Measurements from ENCODE around the gene CATSPERD. TPM values are rescaled to one million over a fixed set of nuclear protein-coding genes. Genes with fewer than 3 reads are reported as not detected.
A peak's percentile ranks its signal among the peaks of the same experiment; 100 is the strongest.

CATSPERD gene
- total and polyA plus RNA-seq, 2 of the 4 experiments (the other 2 are of a cell fraction), result not detected

DNA sequence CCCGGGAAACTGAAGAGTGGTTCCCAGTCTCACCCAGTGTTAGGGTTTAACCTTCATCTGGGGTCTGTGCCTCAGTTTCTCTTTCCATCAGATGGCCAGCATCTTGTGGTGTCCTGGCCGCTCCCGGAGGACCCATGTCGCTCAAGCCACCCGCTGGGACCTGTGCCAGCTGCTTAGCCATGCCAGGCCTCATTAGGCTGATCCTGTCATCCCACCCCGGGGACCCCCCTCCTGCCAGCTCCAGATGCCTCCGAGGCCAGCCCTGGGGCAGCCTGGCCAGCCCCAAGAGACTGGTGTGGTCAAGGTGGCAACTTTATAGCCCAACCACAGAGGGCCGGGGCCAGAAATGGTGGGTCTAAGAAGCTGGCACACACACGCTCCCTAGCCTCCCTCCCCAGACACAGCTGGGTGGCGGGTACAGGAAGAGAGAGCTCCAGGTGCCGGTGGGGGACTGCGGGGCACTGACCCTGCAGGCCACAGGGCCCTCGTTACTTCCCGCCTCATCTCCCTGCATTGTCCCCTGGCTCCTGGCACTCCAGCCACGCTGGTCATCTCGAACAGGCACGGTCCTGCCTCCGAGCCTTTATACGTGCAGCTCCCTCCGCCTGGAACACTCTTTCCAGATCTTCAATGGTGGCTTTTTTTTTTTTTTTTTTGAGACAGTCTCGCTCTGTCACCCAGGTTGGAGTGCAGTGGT, 87.8 kb downstream of the CATSPERD start (continued):
- TF ChIP-seq SMC3 (IDR thresholded peaks at IDR 0.05; ENCODE audit: low read depth, low read length), result no peak

DNA sequence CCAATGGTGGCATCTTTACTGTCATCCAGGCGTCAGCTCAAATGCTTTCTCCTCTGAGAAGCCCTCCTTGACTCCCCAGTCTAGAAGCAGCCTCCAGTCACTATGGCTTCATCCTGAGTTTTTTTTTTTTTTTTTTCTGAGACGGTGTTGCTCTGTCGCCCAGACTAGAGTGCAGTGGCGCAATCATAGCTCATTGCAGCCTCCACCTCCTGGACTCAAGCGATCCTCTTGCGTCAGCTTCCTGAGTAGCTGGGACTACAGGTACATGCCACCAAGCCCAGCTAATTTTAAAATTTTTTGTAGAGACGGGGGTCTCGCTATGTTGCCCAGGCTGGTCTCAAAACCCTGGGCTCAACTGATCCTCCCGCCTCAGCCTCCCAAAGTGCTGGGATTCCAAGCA, 88.6 kb downstream of the CATSPERD start:
- TF ChIP-seq CEBPB (IDR thresholded peaks at IDR 0.05; ENCODE audit: low read depth, low read length) (peak; percentile 27; the same call in 1 of the 2 replicates), POLR2A (IDR thresholded peaks at IDR 0.05; ENCODE audit: low read depth, low read length) (no peak), MXI1 (IDR thresholded peaks at IDR 0.05; ENCODE audit: borderline replicate concordance, low read depth, low read length) (no peak)
- dilution Hi-C loops (cut with HindIII; ENCODE audit: low sequenced_read_pairs, unreplicated experiment) (no loop called here), in situ Hi-C loops (cut with MboI; ENCODE audit: low sequenced_read_pairs) (loop anchor here (10.0 kb wide), 1 partner anchor 216 kb away; no protein-coding TSS in a partner anchor), intact Hi-C loops (cut with micrococcal nuclease) (loop anchor here (10.0 kb wide), 1 partner anchor 156 kb away; no protein-coding TSS in a partner anchor)
- Histone ChIP-seq H3K9me3 (ENCODE audit: control insufficient read depth, insufficient read depth, low read length) (no peaks in the 10 kb centered on the region), H3K18ac (ENCODE audit: low read depth, low read length) (no peak overlapping the region), H4K20me1 (ENCODE audit: insufficient read depth, low read length) (no peaks in the 10 kb centered on the region), H2AK9ac (replicated peaks; ENCODE audit: low read depth, low read length, poor library complexity) (no peak overlapping the region), H3K4me1 (ENCODE audit: control insufficient read depth, insufficient read depth, low read length) (no peaks in the 10 kb centered on the region), H3K27me3 (ENCODE audit: control insufficient read depth, insufficient read depth, low read length) (peaks cover 18% of the 10 kb centered on the region), H3K9ac (ENCODE audit: low read depth, low read length) (no peak overlapping the region), H3K23ac (ENCODE audit: low read depth, low read length) (no peak overlapping the region), H2BK5ac (ENCODE audit: low read depth, low read length, poor library complexity, severe bottlenecking) (no peak overlapping the region), H4K5ac (ENCODE audit: low read depth, low read length) (no peak overlapping the region), H3K27ac (ENCODE audit: insufficient read depth, low read length) (no peak overlapping the region), H3K4me2 (ENCODE audit: low read depth, low read length) (no peak overlapping the region), H3K9me1 (ENCODE audit: insufficient read depth, low read length) (no peaks in the 10 kb centered on the region), H2BK20ac (ENCODE audit: low read depth, low read length) (no peak overlapping the region), H2BK15ac (ENCODE audit: low read depth, low read length) (no peak overlapping the region), H3K36me3 (ENCODE audit: control insufficient read depth, insufficient read depth, low read length) (no peaks in the 10 kb centered on the region), H2AFZ (replicated peaks; ENCODE audit: low read length, poor library complexity) (no peak overlapping the region), H3K4me3 (ENCODE audit: insufficient read depth, low read depth, low read length) (no peak overlapping the region), H2AK5ac (ENCODE audit: low read depth, low read length) (no peak overlapping the region), H3K4ac (ENCODE audit: low read depth, low read length) (no peak overlapping the region), H4K8ac (ENCODE audit: low read depth in 2 of 2, low read length in 2 of 2) (no peak overlapping the region), H3K79me1 (ENCODE audit: low read depth in 1 of 2, low read length in 2 of 2) (no peaks in the 10 kb centered on the region), H3K14ac (replicated peaks; ENCODE audit: low read depth, low read length) (no peak overlapping the region), H4K91ac (ENCODE audit: insufficient read depth, low read depth, low read length) (no peak overlapping the region), H3K56ac (ENCODE audit: extremely low read depth, insufficient read depth, low read length) (no peak overlapping the region), H2BK120ac (ENCODE audit: low read depth, low read length) (no peak overlapping the region)
- no peak for ATAC-seq (ENCODE audit: low read depth)
- DNase-seq, result no peak
- WGBS, 2 experiments (ENCODE audit: extremely low coverage in 2 of 2, insufficient read length in 1 of 2), result 96% methylated on average over 3 of the region's 9 CpGs; no CpG with 5 or more reads in 1 of the 2 experiments
- CTCF ChIA-PET, result interaction anchor here (0.6 kb wide), 1 partner anchor 30 kb away, joined by 7 read pairs; no protein-coding TSS in a partner anchor
- no TSS peak for BruUV-seq (replicated peaks)
- POLR2A ChIA-PET (ENCODE audit: unreplicated experiment), result no interaction called here
